IMR-90 (cell line): Measurements from ENCODE around the gene COL18A1. TPM values are rescaled to one million over a fixed set of nuclear protein-coding genes. Genes with fewer than 3 reads are reported as not detected.

ENCODE experiments used
- ATAC-seq: fragments of 200-7000 bp; cut with Tn5 transposase; 2 replicates; pipeline ENCODE4 v1.9.1; 2020; ENCODE audit warnings: low read depth, mild to moderate bottlenecking, moderate library complexity
- BruUV-seq: library from RNA; stranded (reverse); fragments of 400-500 nt; replicated peaks from 2 replicates; lab custom pipeline; 2021; lab: Mats Ljungman, UMichigan
- CTCF ChIA-PET: fragments of 300-600 bp; formaldehyde crosslinking; extraction: SDS; loops from one replicate; lab custom pipeline; 2021; ENCODE audit warnings: antibody characterized with exemption; lab: Yijun Ruan, JAX
- POLR2A ChIA-PET: fragments of 300-600 bp; sonication (Branson Sonifier 250); formaldehyde crosslinking; loops from one replicate; lab custom pipeline; 2022; ENCODE audit warnings: antibody characterized with exemption; ENCODE audit not compliant: unreplicated experiment; lab: Charles Lee
- DNase-seq: peaks from one replicate; pipeline ENCODE4 v3.0.0; 2013
- H2AFZ ChIP-seq: replicated peaks from 2 replicates; pipeline ENCODE3; 2013; ENCODE audit warnings: low read length, mild to moderate bottlenecking; ENCODE audit not compliant: poor library complexity
- H2AK5ac ChIP-seq: 2 replicates; pipeline ENCODE4 v1.6.1; 2013; ENCODE audit warnings: low read depth, low read length, inconsistent platforms
- H2AK9ac ChIP-seq: replicated peaks from 2 replicates; pipeline ENCODE3; 2013; ENCODE audit warnings: mild to moderate bottlenecking, low read depth, low read length, moderate library complexity; ENCODE audit not compliant: poor library complexity
- H2BK120ac ChIP-seq: 2 replicates; pipeline ENCODE4 v1.6.1; 2013; ENCODE audit warnings: low read depth, low read length, inconsistent platforms
- H2BK15ac ChIP-seq: 3 replicates; pipeline ENCODE4 v1.6.1; 2013; ENCODE audit warnings: low read depth, low read length, inconsistent platforms
- H2BK20ac ChIP-seq: 2 replicates; pipeline ENCODE4 v1.6.1; 2013; ENCODE audit warnings: low read depth, mild to moderate bottlenecking, inconsistent platforms, low read length, moderate library complexity
- H2BK5ac ChIP-seq: 2 replicates; pipeline ENCODE4 v1.6.1; 2013; ENCODE audit warnings: mild to moderate bottlenecking, low read depth, low read length, inconsistent platforms; ENCODE audit not compliant: poor library complexity, severe bottlenecking
- H3K14ac ChIP-seq: replicated peaks from 2 replicates; pipeline ENCODE4 v1.6.1; 2013; ENCODE audit warnings: low read depth, low read length, inconsistent platforms
- H3K18ac ChIP-seq: 2 replicates; pipeline ENCODE4 v1.6.1; 2013; ENCODE audit warnings: low read depth, low read length, control low read depth
- H3K23ac ChIP-seq: 2 replicates; pipeline ENCODE4 v1.6.1; 2013; ENCODE audit warnings: low read depth, low read length, inconsistent platforms
- H3K27ac ChIP-seq: 2 replicates; pipeline ENCODE4 v1.5.1; 2013; ENCODE audit warnings: mild to moderate bottlenecking, control low read depth, low read length; ENCODE audit not compliant: insufficient read depth
- H3K27me3 ChIP-seq: 2 replicates; pipeline ENCODE4 v1.6.1; 2013; ENCODE audit warnings: low read length; ENCODE audit not compliant: control insufficient read depth, insufficient read depth
- H3K36me3 ChIP-seq: 2 replicates; pipeline ENCODE4 v1.6.1; 2013; ENCODE audit warnings: low read length, mixed read lengths; ENCODE audit not compliant: control insufficient read depth, insufficient read depth
- H3K4ac ChIP-seq: 2 replicates; pipeline ENCODE4 v1.6.1; 2013; ENCODE audit warnings: low read depth, low read length, inconsistent platforms
- H3K4me1 ChIP-seq: 2 replicates; pipeline ENCODE4 v1.6.1; 2013; ENCODE audit warnings: low read length, mixed read lengths; ENCODE audit not compliant: control insufficient read depth, insufficient read depth
- H3K4me2 ChIP-seq: 2 replicates; pipeline ENCODE4 v1.6.1; 2013; ENCODE audit warnings: low read depth, mild to moderate bottlenecking, control low read depth, low read length, moderate library complexity
- H3K4me3 ChIP-seq: 2 replicates; pipeline ENCODE4 v1.5.1; 2013; ENCODE audit warnings: low read depth, mild to moderate bottlenecking, control low read depth, low read length, moderate library complexity; ENCODE audit not compliant: insufficient read depth
- H3K56ac ChIP-seq: 2 replicates; pipeline ENCODE4 v1.6.1; 2013; ENCODE audit warnings: low read length, inconsistent platforms; ENCODE audit not compliant: insufficient read depth; ENCODE audit errors: extremely low read depth
- H3K79me1 ChIP-seq, 2 experiments: 2 replicates each; pipeline ENCODE4 v1.6.1; 2013; ENCODE audit warnings: low read length in 2 of 2, inconsistent platforms in 1 of 2, low read depth in 1 of 2
- H3K9ac ChIP-seq: 2 replicates; pipeline ENCODE4 v1.6.1; 2013; ENCODE audit warnings: low read depth, low read length, control low read depth
- H3K9me1 ChIP-seq: 2 replicates; pipeline ENCODE4 v1.6.1; 2013; ENCODE audit warnings: low read length, inconsistent platforms; ENCODE audit not compliant: insufficient read depth
- H3K9me3 ChIP-seq: 2 replicates; pipeline ENCODE4 v1.6.1; 2013; ENCODE audit warnings: low read length; ENCODE audit not compliant: control insufficient read depth, insufficient read depth
- H4K20me1 ChIP-seq: 2 replicates; pipeline ENCODE4 v1.6.1; 2013; ENCODE audit warnings: low read length, inconsistent platforms; ENCODE audit not compliant: insufficient read depth
- H4K5ac ChIP-seq: 2 replicates; pipeline ENCODE4 v1.6.1; 2013; ENCODE audit warnings: mild to moderate bottlenecking, low read depth, low read length, control low read depth
- H4K8ac ChIP-seq, 2 experiments: 2 replicates each; pipeline ENCODE4 v1.6.1; 2013; ENCODE audit warnings: low read depth in 2 of 2, low read length in 2 of 2, control low read depth in 1 of 2, inconsistent platforms in 1 of 2
- H4K91ac ChIP-seq: 2 replicates; pipeline ENCODE4 v1.6.1; 2013; ENCODE audit warnings: low read depth, low read length, inconsistent platforms; ENCODE audit not compliant: insufficient read depth
- MAZ ChIP-seq: IDR thresholded peaks from 2 replicates; pipeline ENCODE4 v1.6.1; 2012; ENCODE audit warnings: low read depth, mild to moderate bottlenecking, low read length, improper control_type of control experiment, moderate library complexity, borderline replicate concordance
- WGBS, 2 experiments: methylation state at CpG; one replicate each; pipeline versions ENCODE4 v1.1.5 to v1.1.7; 2013; ENCODE audit warnings: missing lambda C conversion rate in 2 of 2; ENCODE audit not compliant: insufficient read length in 1 of 2; ENCODE audit errors: extremely low coverage in 2 of 2; 5-methylcytosine and 5-hydroxymethylcytosine counted together
- dilution Hi-C: fragments of 300-500 bp; cut with HindIII; formaldehyde crosslinking; loops from one replicate; pipeline ENCODE4 v1.14.3; 2018; ENCODE audit warnings: low sequenced_read_pairs; ENCODE audit not compliant: unreplicated experiment
- in situ Hi-C: fragments of 300-500 bp; cut with MboI; formaldehyde crosslinking; loops from 3 replicates; pipeline ENCODE4 v1.14.3; 2019; ENCODE audit warnings: low sequenced_read_pairs, inconsistent platforms, mixed read lengths
- intact Hi-C: fragments of 100-400 bp; cut with micrococcal nuclease; formaldehyde crosslinking; loops from 2 replicates; pipeline ENCODE4 v1.10.0; 2022
- polyA plus RNA-seq, 3 experiments: library from polyadenylated mRNA; depleted of rRNA; stranded (reverse); fragments of >200 nt; gene quantifications; 2 replicates each; pipeline ENCODE4 v1.2.3, GENCODE V29; 2012; ENCODE audit warnings: low replicate concordance in 1 of 3
- total RNA-seq: library from RNA; depleted of rRNA; stranded (reverse); fragments of >200 nt; gene quantifications from 2 replicates; pipeline ENCODE4 v1.2.3, GENCODE V29; 2012

COL18A1 gene
- total and polyA plus RNA-seq, 2 of the 4 experiments (the other 2 are of a cell fraction): 4.3 to 46.7 TPM

GRCh38 chr21:45391743-45392572 lies 13.0 kb upstream of the COL18A1 start:
- ATAC-seq (no peak), DNase-seq (no peak)
- H3K9ac ChIP-seq: no peak overlapping the region
- intact Hi-C loops (no loop called here), dilution Hi-C loops (no loop called here), in situ Hi-C loops (no loop called here)
- peak overlapping the region; percentile 23 for H2AFZ ChIP-seq
- WGBS, 2 experiments: 92% methylated on average over 20 of the region's 24 CpGs; no CpG with 5 or more reads in 1 of the 2 experiments
- H3K27ac ChIP-seq: no peak overlapping the region
- ChIA-PET POLR2A (no interaction called here), CTCF (no interaction called here)
- H3K4me3 ChIP-seq: no peak overlapping the region
- H3K4ac ChIP-seq: no peak overlapping the region
- H2BK5ac ChIP-seq: no peak overlapping the region
- peaks cover 9% of the 10 kb centered on the region for H3K27me3 ChIP-seq
- H4K20me1 ChIP-seq: no peaks in the 10 kb centered on the region; the same call in 1 of the 2 replicates
- no peak overlapping the region for H3K4me2 ChIP-seq
- H3K18ac ChIP-seq: no peak overlapping the region
- H3K4me1 ChIP-seq: peaks cover 11% of the 10 kb centered on the region; the same call in 1 of the 2 replicates
- TF ChIP-seq MAZ: no peak
- H3K9me3 ChIP-seq: no peaks in the 10 kb centered on the region
- no peak overlapping the region for H3K14ac ChIP-seq
- H2BK120ac ChIP-seq: no peak overlapping the region
- H2BK20ac ChIP-seq: no peak overlapping the region
- H2AK5ac ChIP-seq: peak overlapping the region; percentile 62; the same call in 1 of the 2 replicates
- peaks cover 6% of the 10 kb centered on the region for H3K9me1 ChIP-seq
- no peak overlapping the region for H2AK9ac ChIP-seq
- H3K23ac ChIP-seq: no peak overlapping the region
- H2BK15ac ChIP-seq: no peak overlapping the region
- no peak overlapping the region for H4K8ac ChIP-seq
- no peak overlapping the region for H3K56ac ChIP-seq
- H4K91ac ChIP-seq: no peak overlapping the region
- no TSS peak for BruUV-seq
- H3K36me3 ChIP-seq: no peaks in the 10 kb centered on the region
- no peak overlapping the region for H4K5ac ChIP-seq
- H3K79me1 ChIP-seq: peaks cover 0 to 6% of the 10 kb centered on the region in 2 experiments; a peak in 2 of 4 replicates
